Hematopoietic multipotent progenitor cell treated with erythropoietin and hydrocortisone succinate and interleukin-3 and kit ligand, for 8 days (in vitro differentiated cells): ENCODE measurements around the gene CCDC102B.
"Not testable (repeated sequence)": the region's sequence is repeated elsewhere in the genome, so short reads cannot be mapped to it uniquely, and the experiment has no call there.

Source experiments
- DNase-seq: peaks from one replicate; pipeline ENCODE4 v3.0.0-alpha.2; 2015

Gene CCDC102B

DNA sequence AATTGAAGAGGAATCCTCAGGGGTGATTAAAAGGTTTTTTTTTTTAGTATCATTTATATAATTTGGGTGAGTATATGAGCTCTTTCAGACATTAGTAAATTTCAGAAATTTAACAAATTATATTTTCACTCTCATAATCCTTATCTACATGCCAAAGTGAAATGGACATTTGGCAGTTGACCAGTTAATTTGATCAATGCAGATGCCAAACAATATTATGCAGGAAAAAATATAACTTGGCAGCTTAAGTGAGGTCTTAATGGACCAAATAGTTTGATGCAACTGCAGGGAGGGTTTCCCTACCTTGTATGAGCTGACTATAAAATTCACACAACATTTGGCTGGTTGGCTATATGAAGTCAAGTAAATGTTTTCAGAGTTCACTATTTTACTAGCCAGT is 185.2 kb downstream of the CCDC102B start:
- DNase-seq = no peak

DNA sequence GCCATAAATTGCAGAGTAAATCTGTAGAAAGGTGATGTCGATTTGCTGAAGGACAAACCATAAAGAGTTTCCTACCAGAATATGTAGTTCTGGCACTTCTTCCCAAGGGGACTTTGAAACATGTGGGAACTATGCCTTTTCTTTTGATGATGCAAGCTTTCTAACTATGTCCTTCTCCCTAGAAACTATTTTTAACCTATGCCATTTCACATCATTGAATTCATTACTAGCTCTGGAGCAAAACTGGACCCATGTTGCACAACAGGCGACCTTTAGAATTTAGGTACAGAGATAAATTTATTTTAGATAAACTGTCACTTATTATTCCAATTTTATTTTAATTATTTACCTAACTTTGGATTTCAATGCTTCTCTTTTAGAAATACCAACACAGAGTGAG is 186.5 kb downstream of the CCDC102B start:
- no peak for DNase-seq

DNA sequence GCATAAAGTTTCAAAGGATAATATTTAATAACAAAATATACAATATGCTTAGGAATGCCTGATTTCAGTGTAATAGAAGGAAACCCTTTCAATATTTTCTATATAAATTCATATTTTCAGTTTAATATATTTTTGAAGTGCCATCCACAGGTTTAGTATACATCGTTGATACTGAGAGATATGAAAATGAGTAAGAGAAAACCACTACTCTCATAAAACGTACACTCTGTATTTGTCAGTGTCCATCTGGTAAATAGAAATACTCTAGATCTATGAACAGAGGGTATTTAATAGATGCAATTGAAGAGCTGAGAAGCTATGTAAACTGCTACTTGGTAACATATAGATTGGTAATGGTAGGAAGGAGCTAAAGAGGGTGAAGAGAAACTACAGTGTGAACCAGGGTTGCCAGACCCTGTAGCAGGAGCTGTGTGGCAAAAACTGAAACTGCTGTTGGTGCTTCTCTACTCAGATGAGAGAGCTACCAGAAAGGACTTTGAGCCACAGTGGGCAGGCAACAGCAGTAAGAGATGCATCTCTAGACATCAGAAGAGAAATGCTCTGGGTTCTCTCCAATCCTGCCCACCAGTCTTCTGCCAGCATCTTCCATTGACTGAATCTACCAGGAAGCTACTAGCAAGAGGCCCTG is 187.4 kb downstream of the CCDC102B start:
- DNase-seq = no peak

DNA sequence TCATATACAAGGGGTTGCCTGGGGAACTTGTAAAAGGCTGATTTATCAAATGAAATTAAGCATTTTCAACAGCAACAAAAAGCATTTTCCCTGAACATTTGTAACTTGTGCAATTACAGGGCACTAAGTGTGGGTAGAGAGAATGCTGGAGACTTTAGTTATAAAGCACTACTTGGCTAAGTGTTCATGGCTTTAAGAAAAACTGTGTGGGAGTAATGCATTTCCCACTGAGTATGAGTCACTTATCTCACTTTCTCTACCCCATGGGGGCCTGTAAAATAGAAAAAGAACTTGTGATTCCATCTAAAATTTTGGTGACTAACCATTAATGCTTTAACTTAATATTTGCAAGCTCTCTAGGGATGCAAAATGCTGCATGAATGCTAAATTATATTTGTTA is 193.4 kb downstream of the CCDC102B start:
- no peak for DNase-seq

DNA sequence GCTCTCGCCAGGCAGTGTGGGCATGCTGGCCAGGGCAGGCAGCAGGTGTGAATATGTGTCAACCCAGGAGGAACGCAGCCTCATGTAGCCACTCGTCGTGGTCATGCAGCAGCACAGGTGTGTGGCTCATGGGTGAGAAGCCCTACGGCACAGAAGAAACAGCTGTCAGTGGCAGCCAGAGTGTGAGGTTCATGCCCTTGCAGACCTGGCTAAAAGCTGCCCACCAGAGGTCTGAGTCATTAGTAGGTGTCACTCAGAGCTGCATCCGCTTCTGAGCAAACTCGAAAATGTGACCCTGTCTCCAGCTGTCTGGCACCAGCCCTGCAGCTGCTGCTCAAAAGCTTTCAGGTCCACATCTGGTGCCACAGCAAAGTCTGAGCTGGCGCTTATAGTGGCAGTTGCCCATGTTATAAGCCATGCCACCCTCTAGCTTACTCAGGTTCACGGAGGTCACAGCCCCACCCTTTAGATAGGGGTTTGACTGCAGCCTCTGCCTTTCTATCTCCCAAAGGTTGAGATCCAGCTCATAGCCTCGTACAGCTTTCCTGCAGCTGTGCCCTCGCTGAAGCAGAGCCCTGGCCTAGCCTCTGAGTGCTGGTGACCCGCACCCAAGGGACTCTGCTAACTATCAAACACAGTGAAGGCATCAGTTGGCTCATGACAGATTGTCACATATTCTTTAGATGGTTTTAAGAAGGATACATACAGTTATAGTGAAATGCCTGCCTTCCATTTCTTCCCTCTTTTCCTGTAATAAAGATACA is 195.0 kb downstream of the CCDC102B start:
- no peak for DNase-seq

DNA sequence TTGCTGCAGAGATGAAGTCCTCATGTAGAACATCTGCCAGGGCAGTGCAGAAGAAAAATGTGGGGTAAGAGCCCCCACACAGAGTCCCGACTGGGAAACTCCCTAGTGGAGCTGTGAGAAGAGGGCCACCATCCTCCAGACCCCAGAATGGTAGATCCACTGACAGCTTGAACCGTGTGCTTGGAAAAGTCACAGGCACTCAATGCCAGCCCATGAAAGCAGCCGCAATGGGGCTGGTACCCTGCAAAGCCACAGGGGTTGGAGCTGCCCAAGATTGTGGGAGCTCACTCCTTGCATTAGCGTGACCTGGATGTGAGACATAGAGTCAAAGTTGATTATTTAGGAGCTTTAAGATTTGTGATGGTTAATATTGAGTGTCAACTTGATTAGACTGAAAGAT is 197.8 kb downstream of the CCDC102B start:
- no peak for DNase-seq

DNA sequence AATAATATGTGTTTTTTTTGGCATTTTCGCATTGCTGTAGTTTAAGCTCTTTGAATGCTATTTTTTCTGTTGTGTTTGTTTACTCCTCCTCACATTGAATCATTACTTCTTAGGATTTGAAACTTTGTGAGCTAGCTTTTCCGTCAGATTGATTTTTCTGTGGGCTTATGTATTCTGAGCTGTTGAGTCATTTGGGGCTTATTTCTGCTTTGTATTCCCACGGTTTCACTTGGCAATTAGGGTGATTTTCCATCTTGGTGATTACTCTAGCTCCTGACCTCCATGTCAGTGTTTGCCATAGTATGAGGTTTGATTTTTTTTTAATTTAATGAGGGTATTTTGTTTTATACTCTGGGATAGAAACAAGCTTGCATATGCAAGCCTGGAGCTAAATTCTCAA is 200.0 kb downstream of the CCDC102B start:
- DNase-seq = no peak

DNA sequence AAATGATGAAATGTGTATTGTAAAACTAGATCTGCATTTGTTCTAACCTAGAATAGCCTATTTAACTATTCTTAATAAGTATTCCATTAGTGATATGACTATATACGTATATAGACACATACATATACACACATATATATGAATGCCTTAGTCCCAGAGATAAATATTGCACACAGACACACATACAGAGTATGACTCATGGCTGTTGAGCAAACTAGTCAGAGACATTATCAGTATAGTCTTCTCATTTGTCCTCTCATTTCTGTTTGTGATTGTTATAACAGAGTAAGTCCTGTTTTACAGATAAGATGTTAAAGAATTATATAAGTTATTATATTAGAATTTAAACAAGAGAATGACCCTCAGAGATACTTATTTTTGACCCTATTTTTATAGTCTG is 202.5 kb downstream of the CCDC102B start:
- no peak for DNase-seq

DNA sequence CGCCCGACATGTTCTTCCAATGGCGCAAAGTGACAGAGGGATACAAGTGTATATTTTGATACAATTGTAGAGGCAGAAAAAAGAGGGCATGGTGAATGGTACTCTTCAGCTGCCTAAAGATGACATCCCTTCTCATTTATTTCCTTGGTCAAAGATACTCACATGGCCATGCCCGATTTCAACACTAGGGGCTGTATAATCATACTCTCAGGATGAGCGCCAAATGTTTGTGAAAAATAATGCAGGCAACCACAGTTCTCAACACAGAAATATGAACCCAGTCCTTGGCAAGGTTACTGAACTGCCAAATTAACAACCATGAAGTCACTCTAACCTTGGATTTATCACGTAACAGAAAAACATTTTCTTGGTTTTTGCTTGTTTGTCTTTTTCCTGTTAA is 204.4 kb downstream of the CCDC102B start:
- DNase-seq = no peak

DNA sequence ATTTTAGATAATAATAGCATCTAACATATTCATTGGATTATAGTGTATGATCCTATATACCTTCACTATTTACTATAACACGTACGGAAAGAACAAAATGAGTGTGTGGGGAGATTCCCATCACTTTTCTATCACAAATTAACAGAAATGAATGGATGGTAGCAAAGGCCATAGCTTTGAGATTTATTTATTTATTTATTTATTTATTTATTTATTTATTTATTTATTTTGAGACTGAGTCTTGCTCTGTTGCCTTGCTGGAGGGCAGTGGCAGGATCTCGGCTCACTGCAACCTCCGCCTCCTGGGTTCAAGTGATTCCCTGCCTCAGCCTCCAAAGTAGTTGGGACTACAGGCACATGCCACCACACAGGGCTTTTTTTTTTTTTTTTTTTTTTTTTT is 208.3 kb downstream of the CCDC102B start:
- DNase-seq = not testable (repeated sequence)

DNA sequence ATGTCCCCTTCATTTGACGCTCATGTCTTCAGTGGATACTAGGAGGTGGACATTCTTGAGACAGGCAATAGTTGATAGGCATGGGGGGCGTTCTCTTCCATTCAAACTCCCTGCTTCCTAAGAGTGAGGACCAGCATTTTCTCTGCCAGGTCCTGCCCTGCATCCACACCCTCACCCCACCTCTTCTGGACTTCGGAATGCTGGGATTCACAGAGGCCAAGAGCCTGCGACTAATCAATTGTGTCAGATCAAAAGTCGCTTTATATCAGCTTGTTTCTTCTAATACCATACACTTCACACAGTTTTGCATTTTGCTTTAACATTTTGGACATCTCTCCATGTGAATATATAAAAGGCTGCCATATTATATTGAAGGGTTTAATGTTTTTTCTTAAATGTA is 210.7 kb downstream of the CCDC102B start:
- no peak for DNase-seq

DNA sequence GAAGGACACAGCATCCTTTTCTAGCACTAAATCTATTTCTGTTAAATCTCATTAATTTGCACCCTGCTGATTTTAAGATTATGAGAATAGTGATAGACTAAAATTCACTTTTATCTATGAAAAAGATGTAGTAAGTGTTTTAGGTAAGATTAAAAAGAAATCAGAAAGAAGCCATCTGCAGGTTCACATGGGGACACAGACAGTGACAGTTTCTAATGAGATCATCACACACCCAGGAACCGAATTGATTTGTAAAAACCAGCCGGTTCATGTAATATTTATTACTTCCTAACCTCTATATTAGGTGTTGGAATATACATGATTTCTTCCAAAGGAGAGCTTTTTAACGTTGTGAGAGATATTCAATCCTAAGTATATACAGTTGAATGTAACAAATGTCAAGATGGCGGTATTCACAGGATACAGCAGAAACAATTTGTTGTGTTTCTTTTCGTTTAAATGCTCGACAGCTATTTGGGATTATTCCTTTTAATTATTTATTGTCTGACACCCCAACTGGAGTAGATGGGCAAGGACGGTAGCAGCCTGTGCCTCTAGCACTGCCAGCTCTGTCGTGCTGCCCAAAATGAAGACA is 223.4 kb downstream of the CCDC102B start:
- DNase-seq = no peak

DNA sequence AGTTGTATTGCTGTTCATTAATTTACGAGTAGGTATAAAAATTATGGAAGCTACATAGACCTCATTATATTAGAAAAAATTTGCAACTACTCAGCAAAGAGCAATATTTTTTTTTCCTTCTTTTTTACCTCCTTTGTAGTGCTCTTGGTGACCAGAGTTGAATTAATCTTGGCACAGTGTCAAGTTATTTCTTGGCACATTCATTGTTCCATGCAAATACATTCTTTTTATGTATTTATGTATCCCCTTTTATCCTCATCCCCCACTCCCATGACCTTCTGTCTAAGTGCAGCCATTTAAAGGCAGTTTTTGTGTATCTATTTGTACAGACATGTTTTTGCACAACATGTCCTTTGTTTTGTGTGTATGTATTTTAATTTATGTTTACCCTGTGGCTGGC is 224.5 kb downstream of the CCDC102B start:
- DNase-seq = no peak

DNA sequence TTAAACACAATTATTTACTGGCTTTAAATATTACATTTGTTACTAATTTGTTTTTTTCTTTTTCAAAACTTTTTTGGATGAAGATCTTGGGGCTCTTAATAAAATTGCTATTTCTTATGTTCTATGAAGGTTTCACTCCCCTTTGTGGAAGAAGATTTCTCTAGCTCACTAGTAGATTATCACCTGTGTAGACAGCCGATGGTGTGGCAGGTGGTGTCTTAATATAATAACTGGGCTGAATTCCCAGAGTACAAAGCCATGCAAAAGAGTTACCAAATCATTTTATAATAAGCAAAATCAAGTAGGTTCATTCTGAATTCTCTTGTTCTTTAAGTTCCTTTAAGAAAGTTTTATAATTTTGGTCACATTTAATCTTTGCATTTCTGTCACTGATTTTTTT is 233.7 kb downstream of the CCDC102B start:
- no peak for DNase-seq

DNA sequence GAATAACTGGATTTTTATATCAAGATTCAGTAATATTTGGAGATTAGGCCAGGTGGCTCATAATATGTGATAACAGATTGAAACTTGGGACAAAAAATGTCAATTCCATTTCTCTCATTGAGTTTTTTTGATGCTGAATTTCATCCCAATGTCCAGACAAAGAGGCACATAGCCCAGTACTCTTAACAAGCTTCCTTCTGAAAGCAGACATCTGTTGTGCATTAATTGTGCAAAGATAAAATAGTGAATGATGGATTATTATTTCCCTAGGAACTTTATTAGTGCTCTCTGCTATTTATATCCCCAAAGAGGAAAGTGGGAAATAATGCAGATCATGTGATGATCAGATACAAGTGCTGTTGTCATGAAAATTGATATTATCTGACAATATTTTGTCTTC is 234.1 kb downstream of the CCDC102B start:
- no peak for DNase-seq

DNA sequence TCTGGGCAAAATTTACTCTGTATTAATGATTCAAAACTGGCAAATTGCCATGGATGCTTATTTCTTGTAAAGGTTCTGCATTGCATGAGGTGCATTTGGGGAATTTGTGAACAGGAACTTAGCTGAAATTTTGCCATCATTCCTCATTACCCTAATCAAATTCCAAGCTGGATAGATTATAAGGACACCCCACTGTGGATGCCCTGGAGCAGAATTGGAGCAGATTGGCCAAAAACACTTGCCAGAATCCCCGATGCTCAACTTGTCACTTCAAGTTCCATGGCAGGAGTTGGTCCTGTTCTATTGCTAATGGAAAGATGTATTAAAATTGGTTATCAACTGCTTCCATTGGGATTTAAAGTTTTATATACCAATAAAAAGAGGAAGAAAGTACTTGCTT is 237.9 kb downstream of the CCDC102B start:
- DNase-seq = no peak

DNA sequence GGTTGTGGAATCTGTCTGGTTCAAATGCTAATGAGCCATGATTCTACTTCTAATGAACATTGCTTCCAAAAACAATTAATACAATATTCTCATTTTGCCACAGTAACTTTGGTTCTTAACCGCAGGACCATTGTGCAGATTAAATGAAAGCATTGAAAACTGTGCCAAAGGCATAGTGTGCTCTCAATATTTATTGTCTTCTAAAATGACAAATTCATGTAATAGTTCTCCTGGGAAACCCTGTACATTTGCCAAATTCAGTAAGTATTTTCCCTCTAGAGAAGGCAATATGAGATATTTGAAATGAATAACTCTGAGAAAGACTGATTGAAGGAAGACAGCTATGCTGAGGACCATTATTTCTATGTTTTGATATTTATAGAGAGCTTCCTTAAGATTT is 246.3 kb downstream of the CCDC102B start:
- no peak for DNase-seq

DNA sequence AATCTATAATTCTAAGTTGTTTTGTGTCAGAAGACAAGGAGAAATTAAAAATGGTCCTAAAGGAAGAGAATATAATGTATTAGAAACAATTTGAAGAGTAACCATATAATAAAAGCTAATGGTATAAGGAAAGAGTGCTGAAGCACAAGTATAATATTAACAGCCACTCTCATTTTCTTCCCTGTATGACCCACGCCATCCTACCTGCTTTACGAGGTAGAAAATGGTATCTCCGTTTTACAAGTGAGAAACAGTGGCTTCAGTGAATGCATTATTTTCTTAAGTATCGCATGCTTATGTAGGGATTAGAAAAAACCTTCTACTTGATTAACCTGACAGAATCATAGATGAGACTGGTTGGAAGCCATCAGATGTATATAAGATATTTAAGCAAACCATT is 266.2 kb downstream of the CCDC102B start:
- no peak for DNase-seq

DNA sequence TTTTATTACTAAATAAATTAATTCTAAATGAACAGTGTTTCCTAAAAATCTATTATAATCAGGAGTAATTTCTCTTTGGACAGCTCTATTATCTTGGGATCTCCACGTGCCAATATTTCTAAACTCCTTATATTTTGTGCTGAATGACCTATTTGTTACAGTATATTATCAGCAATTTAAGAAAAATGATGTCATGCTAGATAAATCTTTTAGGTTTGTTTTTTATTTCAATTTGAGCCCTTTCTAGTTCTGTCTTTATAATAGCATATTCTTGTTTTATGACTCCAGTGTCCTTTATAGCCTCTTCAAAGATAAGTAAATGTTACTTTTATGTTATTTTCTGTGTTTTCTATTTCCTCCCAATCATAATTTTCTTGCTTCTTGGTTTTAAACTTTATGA is 269.2 kb downstream of the CCDC102B start:
- DNase-seq = no peak

DNA sequence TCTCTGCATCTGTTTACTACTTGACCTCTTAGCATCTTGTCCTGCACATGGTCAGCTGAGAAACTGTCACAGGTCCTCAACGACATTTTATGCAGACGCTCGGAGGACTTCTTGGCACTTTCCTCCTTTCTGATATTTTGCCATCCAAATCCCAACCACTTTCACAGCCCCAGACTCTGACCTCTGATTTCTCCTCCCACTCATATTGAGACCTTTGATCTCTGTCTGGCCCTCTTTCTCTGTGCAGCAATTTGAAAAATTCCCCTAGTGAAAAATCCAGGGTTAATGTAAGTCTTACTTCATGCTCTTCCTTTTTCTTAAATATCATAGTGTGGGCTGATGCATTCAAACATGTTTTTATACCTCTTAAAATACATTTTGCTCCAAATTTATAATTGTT is 273.8 kb downstream of the CCDC102B start:
- no peak for DNase-seq

DNA sequence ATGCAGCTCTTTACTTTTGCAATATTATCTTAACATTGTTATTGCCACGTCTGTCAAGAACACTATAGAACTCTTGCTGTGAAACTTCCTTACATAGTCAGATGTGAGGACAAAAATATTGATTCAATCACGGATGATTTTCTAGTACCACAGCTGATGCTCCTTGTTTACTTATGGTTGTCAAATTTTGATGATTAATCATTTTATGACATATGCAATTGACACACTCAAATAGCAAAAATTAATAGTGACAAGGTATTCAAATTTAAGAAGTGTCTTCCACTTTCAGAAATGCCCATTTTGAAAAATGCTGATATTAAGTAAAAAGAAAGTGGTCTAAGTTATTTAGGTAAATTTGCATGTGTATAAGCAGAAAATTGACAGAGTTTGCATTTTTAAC is 284.0 kb downstream of the CCDC102B start:
- no peak for DNase-seq

DNA sequence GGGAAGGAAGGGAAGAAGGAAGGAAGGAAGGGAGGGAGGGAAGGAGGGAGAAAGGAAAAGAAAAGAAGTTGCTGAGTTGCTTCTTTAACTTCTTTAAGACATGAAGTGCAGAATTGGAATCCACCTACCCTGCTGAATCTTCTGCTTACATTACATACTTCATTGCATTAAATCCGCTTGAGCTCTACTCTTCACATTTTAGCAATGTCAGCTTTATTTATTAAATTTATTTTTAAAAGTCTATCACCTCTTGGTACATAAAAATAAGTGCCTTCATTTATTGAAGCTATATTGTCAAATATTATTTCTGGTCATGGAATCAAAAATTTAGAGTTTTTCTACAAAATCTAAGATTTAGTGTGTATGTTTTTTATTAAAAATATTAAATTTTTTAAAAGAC is 284.6 kb downstream of the CCDC102B start:
- no peak for DNase-seq

DNA sequence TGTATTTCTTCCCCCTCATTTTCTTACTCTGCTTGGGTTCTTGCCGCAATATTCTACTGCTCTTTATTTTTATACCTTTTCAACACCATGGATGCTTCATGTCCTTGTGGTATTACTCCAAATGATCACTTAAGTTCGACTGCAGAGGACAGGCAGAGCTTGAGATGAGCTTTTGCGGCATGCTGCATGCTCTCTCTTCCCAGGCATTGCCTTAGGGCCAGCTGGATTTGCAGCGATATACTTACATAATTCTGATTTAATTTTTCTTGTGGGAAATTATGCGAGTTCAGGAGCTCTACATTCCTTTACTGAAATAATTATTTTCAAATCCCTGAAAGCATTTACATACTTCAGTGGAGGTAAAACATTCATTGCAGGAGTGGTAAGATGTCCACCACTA is 288.1 kb downstream of the CCDC102B start:
- no peak for DNase-seq

DNA sequence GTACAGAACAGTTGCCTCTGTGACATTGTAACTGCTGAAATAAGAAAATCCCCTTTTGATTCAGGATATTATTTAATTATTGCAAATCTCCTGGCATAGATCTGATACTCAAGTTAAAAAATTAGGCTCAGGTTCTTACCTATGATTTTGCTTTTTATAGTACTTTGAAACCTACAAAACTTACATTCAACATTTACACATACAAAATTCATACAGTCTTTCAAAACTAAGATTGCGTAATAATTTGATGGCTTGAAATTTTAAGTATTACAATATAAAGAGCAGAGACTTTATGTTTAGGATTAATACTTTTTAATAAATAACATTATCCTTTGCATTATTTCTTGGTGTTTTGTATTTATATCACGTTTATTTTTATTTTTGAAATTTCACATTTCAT is 291.1 kb downstream of the CCDC102B start:
- no peak for DNase-seq

DNA sequence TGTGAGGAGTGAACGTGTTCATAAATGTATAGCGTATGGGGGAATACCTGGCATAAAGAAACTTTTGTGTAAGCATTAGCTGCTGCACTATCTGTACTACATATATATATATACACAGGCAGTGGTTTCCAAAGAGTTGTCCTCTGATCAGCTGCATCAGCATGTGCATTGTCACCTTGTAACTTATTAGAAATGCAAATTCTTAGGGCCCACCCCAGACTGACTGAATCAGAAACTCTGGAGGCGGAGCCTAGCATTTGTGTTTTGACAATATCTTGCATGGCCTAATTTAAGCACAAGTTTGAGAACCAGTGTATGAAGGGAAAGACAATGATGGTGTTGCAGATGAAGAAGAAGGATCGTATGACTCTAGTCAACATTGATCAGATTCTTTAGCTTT is 299.5 kb downstream of the CCDC102B start:
- DNase-seq = no peak
